GM18907 (cell line): ENCODE data around the gene POU3F3.
A peak's percentile ranks its signal among the peaks of the same experiment; 100 is the strongest.

Experiments used
- ATAC-seq: cut with Tn5 transposase; IDR thresholded peaks from one replicate; pipeline ENCODE4 v1.9.1; 2021; ENCODE audit warnings: mild to moderate bottlenecking, moderate library complexity; ENCODE audit not compliant: unreplicated experiment

POU3F3 gene

GRCh38 chr2:104872866-104873688 is 19.2 kb downstream of the POU3F3 start:
- ATAC-seq, result peak; percentile 93

- ATAC-seq, result peak; percentile 13
Measured at GRCh38 chr2:104873689-104874054, 19.8 kb downstream of the POU3F3 start.

GRCh38 chr2:104874230-104874629 is 20.3 kb downstream of the POU3F3 start:
- ATAC-seq, result no peak

- ATAC-seq, result no peak
Measured at GRCh38 chr2:104875262-104875661, 21.3 kb downstream of the POU3F3 start.

DNA sequence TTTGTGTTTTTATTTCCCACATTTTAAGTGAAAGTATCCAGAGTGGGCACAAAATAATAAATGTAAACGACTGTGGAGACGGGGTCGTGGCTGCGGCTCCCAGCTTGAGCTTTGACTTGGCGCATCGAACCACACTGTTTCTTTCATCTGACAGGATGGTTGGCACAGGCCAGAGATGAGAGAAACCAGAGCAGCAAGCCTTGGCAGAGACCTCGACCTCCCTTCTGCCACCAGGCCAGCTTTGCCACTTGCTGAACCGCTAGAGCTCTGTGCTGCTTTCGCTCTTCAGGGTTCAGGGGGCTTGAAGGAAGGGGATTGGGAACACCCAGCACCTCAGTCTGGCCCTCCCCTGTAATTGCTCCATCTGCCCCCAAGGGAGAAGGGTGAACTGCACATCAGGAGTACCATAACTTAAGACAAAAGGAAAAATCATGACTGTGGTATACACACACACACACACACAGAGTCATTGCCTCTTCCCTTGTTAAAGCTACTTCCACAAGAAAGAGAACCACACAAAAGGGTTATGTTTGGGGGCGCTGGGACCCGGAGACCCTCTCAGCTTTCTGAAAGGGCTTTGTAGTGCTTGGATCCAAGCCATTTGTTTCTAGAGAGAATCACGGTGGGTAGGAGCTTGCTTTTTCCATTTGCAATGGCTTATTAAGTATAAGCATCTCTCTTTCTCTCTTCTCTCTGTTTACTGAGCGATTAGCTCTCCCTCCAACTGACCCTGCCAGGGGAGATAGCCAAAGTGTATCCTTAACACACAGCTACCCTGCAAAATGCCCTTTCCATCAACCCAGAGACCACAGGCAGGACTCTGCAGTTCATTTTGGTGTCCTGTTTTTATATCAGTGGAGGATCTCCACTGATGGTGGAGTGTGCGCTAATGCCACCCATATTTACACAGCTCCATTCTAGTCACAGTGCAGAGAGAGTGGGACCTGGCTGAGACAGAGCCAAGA is 23.0 kb downstream of the POU3F3 start:
- no peak for ATAC-seq

- ATAC-seq, result no peak
Measured at GRCh38 chr2:104878863-104879512, 25.1 kb downstream of the POU3F3 start.

GRCh38 chr2:104880076-104880475 is 26.2 kb downstream of the POU3F3 start:
- no peak for ATAC-seq

DNA sequence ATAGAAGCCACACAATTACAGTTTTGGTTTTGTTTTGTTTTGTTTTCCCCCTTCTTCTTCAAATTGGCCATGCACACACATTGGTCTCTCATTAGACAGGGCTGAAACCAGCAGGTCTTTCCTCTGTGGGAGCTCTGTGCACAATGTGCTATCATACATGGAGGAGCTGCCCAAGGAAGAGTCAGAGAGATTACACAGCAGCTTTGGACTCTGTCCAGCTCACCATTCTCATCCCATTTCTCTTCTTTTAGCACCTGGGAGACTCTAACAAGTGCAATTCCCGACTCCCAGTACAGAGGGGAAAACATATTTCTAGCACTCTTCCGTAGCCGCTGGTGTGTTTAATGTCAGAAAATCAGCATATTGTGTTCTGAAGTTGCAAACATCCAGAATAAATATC is 29.4 kb downstream of the POU3F3 start:
- no peak for ATAC-seq

- ATAC-seq, result no peak
Measured at GRCh38 chr2:104885119-104885782, 31.3 kb downstream of the POU3F3 start.

DNA sequence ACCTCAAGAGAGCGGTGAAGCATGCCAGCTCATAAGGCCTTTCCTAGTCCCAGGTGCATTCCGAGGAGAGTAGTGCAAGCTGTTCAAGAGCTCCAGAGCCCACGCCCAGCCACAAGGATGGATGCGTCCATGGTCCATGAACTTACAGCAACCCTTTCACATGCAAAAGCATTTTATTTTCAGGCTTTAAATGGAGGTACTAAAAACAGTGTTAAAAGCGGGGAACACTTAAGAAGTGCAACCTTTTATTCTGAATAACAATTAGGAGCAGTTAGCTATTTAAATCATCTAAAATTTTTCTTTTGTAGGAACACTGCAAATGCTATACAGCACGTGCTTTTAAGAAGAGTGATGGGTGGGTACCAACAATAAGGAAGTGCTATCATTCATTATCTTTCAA is 33.8 kb downstream of the POU3F3 start:
- ATAC-seq, result no peak

GRCh38 chr2:104888489-104889258 is 34.8 kb downstream of the POU3F3 start:
- no peak for ATAC-seq

DNA sequence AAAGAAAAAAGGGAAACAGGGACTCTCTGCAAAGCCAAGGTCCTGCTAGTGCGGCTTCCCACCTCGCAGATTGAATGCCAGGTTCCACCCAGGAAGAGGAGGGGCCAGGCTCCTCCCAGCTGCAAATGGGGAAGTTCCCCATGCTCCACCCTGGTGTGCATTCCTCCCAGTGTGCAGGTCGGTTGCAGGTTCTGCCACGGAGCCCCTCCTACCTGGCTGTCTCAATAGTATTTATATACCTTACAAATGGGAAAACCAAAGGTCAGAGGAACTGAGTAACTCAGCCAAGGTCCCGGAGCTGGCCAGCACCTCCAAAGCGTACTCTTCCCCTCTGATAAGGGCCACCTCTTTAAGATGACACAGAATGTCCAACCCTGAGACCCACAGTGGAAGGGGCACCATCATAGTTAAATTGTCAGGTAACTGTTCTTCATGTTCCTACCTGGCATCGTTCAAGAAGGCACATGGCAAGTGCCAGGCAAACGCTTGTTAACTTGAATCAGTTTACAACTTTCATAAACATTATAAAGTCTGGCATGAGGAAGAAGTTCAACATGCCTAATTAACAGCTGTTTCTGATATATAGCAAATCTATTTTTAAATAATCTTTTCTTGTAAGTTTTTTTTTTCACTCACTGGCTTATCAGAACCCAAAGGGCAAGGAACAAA is 35.5 kb downstream of the POU3F3 start:
- ATAC-seq, result no peak

- no peak for ATAC-seq
Measured at GRCh38 chr2:104889960-104890684, 36.2 kb downstream of the POU3F3 start.

GRCh38 chr2:104890685-104891069 is 36.8 kb downstream of the POU3F3 start:
- no peak for ATAC-seq

- no peak for ATAC-seq
Measured at GRCh38 chr2:104891145-104891544, 37.2 kb downstream of the POU3F3 start.

- no peak for ATAC-seq
Measured at GRCh38 chr2:104896446-104896845, 42.5 kb downstream of the POU3F3 start.

DNA sequence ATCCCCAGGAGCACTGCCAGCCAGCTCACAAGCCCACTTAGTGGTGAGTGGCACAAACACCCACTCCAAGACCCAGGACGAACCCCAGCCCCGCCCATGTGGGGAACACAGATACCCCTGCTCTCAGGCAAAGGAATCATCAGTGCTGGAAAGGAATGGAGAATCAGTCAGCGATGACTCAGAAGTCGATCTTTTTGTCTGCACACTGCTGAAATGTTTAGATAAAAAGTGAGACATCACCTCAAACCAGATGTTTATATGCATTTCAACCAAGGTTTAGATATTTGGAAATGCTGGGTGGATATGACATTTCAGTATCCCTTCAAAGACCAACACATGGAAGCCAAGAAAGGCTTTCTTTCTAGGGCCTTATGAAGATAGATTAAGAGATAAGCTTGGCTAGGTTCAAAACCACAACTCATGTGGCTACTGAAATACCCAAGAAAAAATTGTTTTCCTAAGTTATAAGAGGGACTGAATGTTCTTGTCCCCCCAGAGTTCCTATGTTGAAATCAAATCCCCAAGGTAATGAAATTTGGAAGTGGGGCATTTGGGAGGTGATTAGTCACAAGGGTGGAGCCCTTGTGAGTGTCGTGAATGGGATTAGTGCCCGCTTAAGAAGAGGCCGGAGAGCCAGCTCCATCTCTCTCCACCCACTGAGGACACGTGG is 43.7 kb downstream of the POU3F3 start:
- no peak for ATAC-seq

DNA sequence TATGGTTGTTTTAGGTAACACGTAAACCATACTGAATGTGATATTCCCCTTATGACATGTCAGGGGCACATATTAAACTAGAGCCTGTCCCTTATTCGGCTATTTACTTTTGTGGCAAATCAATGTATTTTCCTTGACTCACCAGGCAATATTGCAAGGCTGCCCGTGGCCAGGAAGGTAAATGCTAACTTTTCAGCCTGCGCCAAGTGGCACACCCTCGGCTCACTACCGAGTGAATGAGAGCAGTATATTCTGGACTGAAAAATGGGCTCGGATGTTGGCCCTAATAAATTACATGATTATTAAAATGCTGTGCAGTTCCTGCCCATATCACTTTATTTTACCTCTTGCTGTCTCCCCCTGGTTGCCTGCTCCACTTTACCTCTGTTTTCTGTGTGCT is 46.7 kb downstream of the POU3F3 start:
- ATAC-seq, result no peak
